HEK293 (cell line): Measurements from ENCODE around the gene SIN3A.

Experiments used
- CTCF ChIA-PET: fragments of 350-600 bp; formaldehyde crosslinking; extraction: SDS; loops from one replicate; lab custom pipeline; 2021; ENCODE audit warnings: antibody characterized with exemption; lab: Yijun Ruan, JAX
- POLR2A ChIA-PET: fragments of 300-600 bp; formaldehyde crosslinking; extraction: SDS; loops from one replicate; lab custom pipeline; 2020; ENCODE audit warnings: antibody characterized with exemption, inconsistent platforms; lab: Yijun Ruan, JAX
- H3K27ac ChIP-seq: fragments of 200-500 bp; sonication (Bioruptor generic); 2 replicates; pipeline ENCODE4 v1.5.1; 2014; ENCODE audit warnings: low read depth, low read length, control low read depth, inconsistent platforms; ENCODE audit errors: extremely low read depth
- H3K36me3 ChIP-seq, 2 experiments: fragments of 200-500 bp in 1 of 2; sonication (Bioruptor generic) in 1 of 2; 1 replicate in 1 of 2; 2 replicates in 1 of 2; pipeline ENCODE4 v1.5.1; 2014 to 2017; ENCODE audit warnings: inconsistent platforms in 2 of 2, low read length in 2 of 2; ENCODE audit not compliant: control insufficient read depth in 2 of 2, insufficient read depth in 1 of 2
- H3K4me1 ChIP-seq: fragments of 200-500 bp; sonication (Bioruptor generic); 2 replicates; pipeline ENCODE4 v1.5.1; 2014; ENCODE audit warnings: mild to moderate bottlenecking, low read length, inconsistent platforms; ENCODE audit not compliant: control insufficient read depth, insufficient read depth
- H3K4me3 ChIP-seq: 2 replicates; pipeline ENCODE4 v1.5.1; 2011; ENCODE audit warnings: low read depth, mild to moderate bottlenecking, control low read depth, low read length, moderate library complexity
- H3K9me3 ChIP-seq: fragments of 200-500 bp; sonication (Bioruptor generic); 2 replicates; pipeline ENCODE4 v1.5.1; 2014; ENCODE audit warnings: low read depth, low read length, inconsistent platforms; ENCODE audit not compliant: control insufficient read depth, insufficient read depth
- BCL11A ChIP-seq: fragments of 450-650 bp; formaldehyde crosslinking; IDR thresholded peaks from 2 replicates; pipeline ENCODE4 v1.5.1; 2016; ENCODE audit warnings: low read depth, missing biosample characterization, missing genetic modification characterization
- EGR2 ChIP-seq: fragments of 450-650 bp; formaldehyde crosslinking; IDR thresholded peaks from 2 replicates; pipeline ENCODE4 v1.5.1; 2016; ENCODE audit warnings: low read depth, missing biosample characterization, missing genetic modification characterization
- GLI2 ChIP-seq: fragments of 450-650 bp; formaldehyde crosslinking; IDR thresholded peaks from 2 replicates; pipeline ENCODE4; 2017; ENCODE audit warnings: missing biosample characterization, missing genetic modification characterization, low read depth, borderline replicate concordance
- HOXD13 ChIP-seq: sonication (generic); formaldehyde crosslinking; IDR thresholded peaks from 2 replicates; pipeline ENCODE4 v1.8.0; 2022; ENCODE audit warnings: missing genetic modification reagents, borderline replicate concordance
- KLF17 ChIP-seq: fragments of 450-650 bp; formaldehyde crosslinking; IDR thresholded peaks from 2 replicates; pipeline ENCODE4 v1.5.1; 2016; ENCODE audit warnings: missing biosample characterization, missing genetic modification characterization
- SCRT2 ChIP-seq: fragments of 450-650 bp; formaldehyde crosslinking; IDR thresholded peaks from 2 replicates; pipeline ENCODE4 v1.5.1; 2016; ENCODE audit warnings: missing biosample characterization, missing genetic modification characterization
- ZFHX2 ChIP-seq: fragments of 450-650 bp; formaldehyde crosslinking; conservative IDR thresholded peaks from 2 replicates; pipeline ENCODE4 v1.5.1; 2016; ENCODE audit warnings: missing biosample characterization, missing genetic modification characterization
- ZNF121 ChIP-seq: fragments of 450-650 bp; formaldehyde crosslinking; IDR thresholded peaks from 2 replicates; pipeline ENCODE4 v1.5.1; 2016; ENCODE audit warnings: missing biosample characterization, missing genetic modification characterization
- ZNF24 ChIP-seq: fragments of 450-650 bp; formaldehyde crosslinking; IDR thresholded peaks from 2 replicates; pipeline ENCODE4 v1.5.1; 2016; ENCODE audit warnings: missing biosample characterization, missing genetic modification characterization
- ZNF26 ChIP-seq: fragments of 450-650 bp; formaldehyde crosslinking; IDR thresholded peaks from 2 replicates; pipeline ENCODE4 v1.5.1; 2016; ENCODE audit warnings: missing biosample characterization, missing genetic modification characterization
- ZNF266 ChIP-seq: fragments of 450-650 bp; formaldehyde crosslinking; IDR thresholded peaks from 2 replicates; pipeline ENCODE4 v1.5.1; 2016; ENCODE audit warnings: missing biosample characterization, missing genetic modification characterization, low read depth
- ZNF292 ChIP-seq: fragments of 450-650 bp; formaldehyde crosslinking; IDR thresholded peaks from 2 replicates; pipeline ENCODE4 v1.5.1; 2016; ENCODE audit warnings: low read depth, missing biosample characterization, missing genetic modification characterization, borderline replicate concordance
- ZNF341 ChIP-seq: fragments of 450-650 bp; formaldehyde crosslinking; IDR thresholded peaks from 2 replicates; pipeline ENCODE4; 2016; ENCODE audit warnings: low read depth, missing biosample characterization, missing genetic modification characterization
- ZNF426 ChIP-seq: fragments of 450-650 bp; formaldehyde crosslinking; IDR thresholded peaks from 2 replicates; pipeline ENCODE4 v1.5.1; 2017; ENCODE audit warnings: missing biosample characterization, missing genetic modification characterization, mild to moderate bottlenecking, inconsistent platforms, moderate library complexity
- ZNF433 ChIP-seq: fragments of 450-650 bp; formaldehyde crosslinking; IDR thresholded peaks from 2 replicates; pipeline ENCODE4 v1.5.1; 2016; ENCODE audit warnings: missing biosample characterization, missing genetic modification characterization, low read depth
- ZNF473 ChIP-seq: fragments of 450-650 bp; formaldehyde crosslinking; IDR thresholded peaks from 2 replicates; pipeline ENCODE4 v1.5.1; 2017; ENCODE audit warnings: missing biosample characterization, missing genetic modification characterization
- ZNF513 ChIP-seq: fragments of 450-650 bp; IDR thresholded peaks from 2 replicates; pipeline ENCODE4 v1.5.1; 2018; ENCODE audit warnings: missing biosample characterization, missing genetic modification characterization
- ZNF580 ChIP-seq: fragments of 450-650 bp; formaldehyde crosslinking; IDR thresholded peaks from 2 replicates; pipeline ENCODE4 v1.5.1; 2016; ENCODE audit warnings: missing biosample characterization, missing genetic modification characterization
- ZNF585B ChIP-seq: fragments of 450-650 bp; formaldehyde crosslinking; IDR thresholded peaks from 2 replicates; pipeline ENCODE4 v1.5.1; 2016; ENCODE audit warnings: missing biosample characterization, missing genetic modification characterization
- ZNF837 ChIP-seq: fragments of 450-650 bp; formaldehyde crosslinking; IDR thresholded peaks from 2 replicates; pipeline ENCODE4 v1.5.1; 2016; ENCODE audit warnings: missing biosample characterization, missing genetic modification characterization
- TF ChIP-seq, protein P1 (sequence below): fragments of 450-650 bp; formaldehyde crosslinking; IDR thresholded peaks from 2 replicates; pipeline ENCODE4 v1.5.1; 2017; ENCODE audit warnings: missing biosample characterization, mild to moderate bottlenecking, missing genetic modification characterization, moderate library complexity
- TF ChIP-seq, protein P2 (sequence below): fragments of 450-650 bp; IDR thresholded peaks from 2 replicates; pipeline ENCODE4 v1.5.1; 2018; ENCODE audit warnings: missing biosample characterization, mild to moderate bottlenecking, missing genetic modification characterization
- TF ChIP-seq, protein P3 (sequence below): fragments of 450-650 bp; formaldehyde crosslinking; IDR thresholded peaks from 2 replicates; pipeline ENCODE4 v1.5.1; 2016; ENCODE audit warnings: missing biosample characterization, missing genetic modification characterization

The SIN3A gene

GRCh38 chr15:75422554-75422953 lies 28.9 kb downstream of the SIN3A start:
- ChIA-PET CTCF (interaction anchor here (1.5 kb wide), 1 partner anchor 8 kb away, joined by 3 read pairs; no protein-coding TSS in a partner anchor), POLR2A (interaction anchor here (1.8 kb wide), 1 partner anchor 29 kb away, joined by 4 read pairs; the partner anchor contains the start of gene SIN3A)
- no peak overlapping the region for H3K4me3 ChIP-seq
- H3K9me3 ChIP-seq: no peaks in the 10 kb centered on the region
- 0 out of 2 replicates have a peak, but pooled peaks cover 2% of the 10 kb centered on the region for H3K4me1 ChIP-seq
- H3K36me3 ChIP-seq: peaks cover 53 to 84% of the 10 kb centered on the region in 2 experiments
- no peak for TF ChIP-seq BCL11A (tag by site-specific recombination)
- no peak for TF ChIP-seq ZNF426
- TF ChIP-seq ZNF580 (tag by site-specific recombination): no peak
- no peak for TF ChIP-seq KLF17 (tag by site-specific recombination)
- TF ChIP-seq, protein P1, sequence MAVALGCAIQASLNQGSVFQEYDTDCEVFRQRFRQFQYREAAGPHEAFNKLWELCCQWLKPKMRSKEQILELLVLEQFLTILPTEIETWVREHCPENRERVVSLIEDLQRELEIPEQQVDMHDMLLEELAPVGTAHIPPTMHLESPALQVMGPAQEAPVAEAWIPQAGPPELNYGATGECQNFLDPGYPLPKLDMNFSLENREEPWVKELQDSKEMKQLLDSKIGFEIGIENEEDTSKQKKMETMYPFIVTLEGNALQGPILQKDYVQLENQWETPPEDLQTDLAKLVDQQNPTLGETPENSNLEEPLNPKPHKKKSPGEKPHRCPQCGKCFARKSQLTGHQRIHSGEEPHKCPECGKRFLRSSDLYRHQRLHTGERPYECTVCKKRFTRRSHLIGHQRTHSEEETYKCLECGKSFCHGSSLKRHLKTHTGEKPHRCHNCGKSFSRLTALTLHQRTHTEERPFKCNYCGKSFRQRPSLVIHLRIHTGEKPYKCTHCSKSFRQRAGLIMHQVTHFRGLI: no peak
- no peak for TF ChIP-seq HOXD13 (CRISPR knock-in tag)
- TF ChIP-seq GLI2 (tag by site-specific recombination): no peak
- no peak for TF ChIP-seq ZNF292
- TF ChIP-seq ZNF837 (tag by site-specific recombination): no peak
- TF ChIP-seq ZNF26: no peak
- TF ChIP-seq EGR2 (tag by site-specific recombination): no peak
- TF ChIP-seq ZNF585B (tag by site-specific recombination): no peak
- no peak for TF ChIP-seq ZNF433 (tag by site-specific recombination)
- TF ChIP-seq ZNF513 (tag by site-specific recombination): no peak
- no peak for TF ChIP-seq ZNF341
- TF ChIP-seq, protein P2, sequence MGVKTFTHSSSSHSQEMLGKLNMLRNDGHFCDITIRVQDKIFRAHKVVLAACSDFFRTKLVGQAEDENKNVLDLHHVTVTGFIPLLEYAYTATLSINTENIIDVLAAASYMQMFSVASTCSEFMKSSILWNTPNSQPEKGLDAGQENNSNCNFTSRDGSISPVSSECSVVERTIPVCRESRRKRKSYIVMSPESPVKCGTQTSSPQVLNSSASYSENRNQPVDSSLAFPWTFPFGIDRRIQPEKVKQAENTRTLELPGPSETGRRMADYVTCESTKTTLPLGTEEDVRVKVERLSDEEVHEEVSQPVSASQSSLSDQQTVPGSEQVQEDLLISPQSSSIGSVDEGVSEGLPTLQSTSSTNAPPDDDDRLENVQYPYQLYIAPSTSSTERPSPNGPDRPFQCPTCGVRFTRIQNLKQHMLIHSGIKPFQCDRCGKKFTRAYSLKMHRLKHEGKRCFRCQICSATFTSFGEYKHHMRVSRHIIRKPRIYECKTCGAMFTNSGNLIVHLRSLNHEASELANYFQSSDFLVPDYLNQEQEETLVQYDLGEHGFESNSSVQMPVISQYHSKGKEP: no peak
- no peak for TF ChIP-seq ZNF24
- no peak overlapping the region for H3K27ac ChIP-seq

GRCh38 chr15:75420698-75421097 lies 30.8 kb downstream of the SIN3A start:
- H3K4me3 ChIP-seq: no peak overlapping the region
- ChIA-PET CTCF (interaction anchor here (0.6 to 1.7 kb wide), 5 partner anchors 11 to 105 kb away, joined by 3 to 5 read pairs (median 4); no protein-coding TSS in a partner anchor), POLR2A (no interaction called here)
- peaks cover 51 to 69% of the 10 kb centered on the region in 2 experiments for H3K36me3 ChIP-seq
- H3K4me1 ChIP-seq: no peaks in the 10 kb centered on the region
- no peak overlapping the region for H3K27ac ChIP-seq
- TF ChIP-seq ZNF426: no peak
- no peak for TF ChIP-seq ZNF266 (tag by site-specific recombination)
- TF ChIP-seq SCRT2 (tag by site-specific recombination): peak; percentile 53
- no peak for TF ChIP-seq ZNF473 (tag by site-specific recombination)
- TF ChIP-seq ZNF121: no peak
- no peak for TF ChIP-seq ZFHX2
- TF ChIP-seq, protein P3, sequence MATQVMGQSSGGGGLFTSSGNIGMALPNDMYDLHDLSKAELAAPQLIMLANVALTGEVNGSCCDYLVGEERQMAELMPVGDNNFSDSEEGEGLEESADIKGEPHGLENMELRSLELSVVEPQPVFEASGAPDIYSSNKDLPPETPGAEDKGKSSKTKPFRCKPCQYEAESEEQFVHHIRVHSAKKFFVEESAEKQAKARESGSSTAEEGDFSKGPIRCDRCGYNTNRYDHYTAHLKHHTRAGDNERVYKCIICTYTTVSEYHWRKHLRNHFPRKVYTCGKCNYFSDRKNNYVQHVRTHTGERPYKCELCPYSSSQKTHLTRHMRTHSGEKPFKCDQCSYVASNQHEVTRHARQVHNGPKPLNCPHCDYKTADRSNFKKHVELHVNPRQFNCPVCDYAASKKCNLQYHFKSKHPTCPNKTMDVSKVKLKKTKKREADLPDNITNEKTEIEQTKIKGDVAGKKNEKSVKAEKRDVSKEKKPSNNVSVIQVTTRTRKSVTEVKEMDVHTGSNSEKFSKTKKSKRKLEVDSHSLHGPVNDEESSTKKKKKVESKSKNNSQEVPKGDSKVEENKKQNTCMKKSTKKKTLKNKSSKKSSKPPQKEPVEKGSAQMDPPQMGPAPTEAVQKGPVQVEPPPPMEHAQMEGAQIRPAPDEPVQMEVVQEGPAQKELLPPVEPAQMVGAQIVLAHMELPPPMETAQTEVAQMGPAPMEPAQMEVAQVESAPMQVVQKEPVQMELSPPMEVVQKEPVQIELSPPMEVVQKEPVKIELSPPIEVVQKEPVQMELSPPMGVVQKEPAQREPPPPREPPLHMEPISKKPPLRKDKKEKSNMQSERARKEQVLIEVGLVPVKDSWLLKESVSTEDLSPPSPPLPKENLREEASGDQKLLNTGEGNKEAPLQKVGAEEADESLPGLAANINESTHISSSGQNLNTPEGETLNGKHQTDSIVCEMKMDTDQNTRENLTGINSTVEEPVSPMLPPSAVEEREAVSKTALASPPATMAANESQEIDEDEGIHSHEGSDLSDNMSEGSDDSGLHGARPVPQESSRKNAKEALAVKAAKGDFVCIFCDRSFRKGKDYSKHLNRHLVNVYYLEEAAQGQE (tag by site-specific recombination): no peak
- H3K9me3 ChIP-seq: no peaks in the 10 kb centered on the region
